Measurements from ENCODE around the gene FCRL1. TPM values are rescaled to one million over a fixed set of nuclear protein-coding genes. Genes with fewer than 3 reads are reported as not detected.

FCRL1 gene
- total RNA-seq, 1 donor from 2014 or later = not detected

- H3K4me1 Mint-ChIP-seq (ENCODE audit: unreplicated experiment) = no peaks in the 10 kb centered on the region
- H3K27me3 Mint-ChIP-seq = no peaks in the 10 kb centered on the region
- no peaks in the 10 kb centered on the region for H3K36me3 Mint-ChIP-seq
- H3K9me3 Mint-ChIP-seq = no peaks in the 10 kb centered on the region
- no peak overlapping the region for H3K27ac Mint-ChIP-seq
- no peak for TF ChIP-seq CTCF (conservative IDR thresholded peaks at IDR 0.05)
- H3K4me3 Mint-ChIP-seq = no peak overlapping the region
- no peak for DNase-seq (ENCODE audit: extremely low spot score, unreplicated experiment)
Observed at GRCh38 chr1:157751283-157751682, 68.6 kb downstream of the FCRL1 start.

- DNase-seq (ENCODE audit: extremely low spot score, unreplicated experiment) = no peak
- H3K9me3 Mint-ChIP-seq = no peaks in the 10 kb centered on the region
- no peak overlapping the region for H3K27ac Mint-ChIP-seq
- H3K36me3 Mint-ChIP-seq = no peaks in the 10 kb centered on the region
- no peak for TF ChIP-seq CTCF (conservative IDR thresholded peaks at IDR 0.05)
- no peak overlapping the region for H3K4me3 Mint-ChIP-seq
- no peaks in the 10 kb centered on the region for H3K4me1 Mint-ChIP-seq (ENCODE audit: unreplicated experiment)
- H3K27me3 Mint-ChIP-seq = no peaks in the 10 kb centered on the region
Observed at GRCh38 chr1:157748262-157748817, 71.6 kb downstream of the FCRL1 start.

Other genes starting within 250 kb of the FCRL1 start
- gene FCRL4, start 222.0 kb downstream of the FCRL1 start, total RNA-seq (ENCODE audit: low replicate concordance) = not detected in 2 replicates
- not detected in 2 replicates for gene FCRL3, start 119.4 kb downstream of the FCRL1 start, total RNA-seq (ENCODE audit: low replicate concordance)
- gene FCRL2, start 43.0 kb downstream of the FCRL1 start, total RNA-seq (ENCODE audit: low replicate concordance) = not detected in 2 replicates
- gene CD5L, start 21.7 kb upstream of the FCRL1 start, total RNA-seq (ENCODE audit: low replicate concordance) = not detected in 2 replicates
- gene KIRREL1, start 173.5 kb upstream of the FCRL1 start, total RNA-seq (ENCODE audit: low replicate concordance) = 15.0 and 51.6 TPM in 2 replicates